Fibroblast of mammary gland (primary cell): ENCODE results near the gene ABCA1.

Experiments
- DNase-seq: peaks from one replicate; pipeline ENCODE4 v3.0.0-alpha.2; 2010; ENCODE audit warnings: low read depth
- H3K4me3 ChIP-seq: 2 replicates; pipeline ENCODE4 v1.5.1; 2011; ENCODE audit warnings: low read depth, mild to moderate bottlenecking, low read length, moderate library complexity; ENCODE audit not compliant: control insufficient read depth
- TF ChIP-seq, protein P1 (sequence below): conservative IDR thresholded peaks from 2 replicates; pipeline ENCODE4 v1.5.1; 2011; ENCODE audit warnings: low read depth, low read length, inconsistent platforms; ENCODE audit not compliant: control insufficient read depth, insufficient read depth

The ABCA1 gene

DNA sequence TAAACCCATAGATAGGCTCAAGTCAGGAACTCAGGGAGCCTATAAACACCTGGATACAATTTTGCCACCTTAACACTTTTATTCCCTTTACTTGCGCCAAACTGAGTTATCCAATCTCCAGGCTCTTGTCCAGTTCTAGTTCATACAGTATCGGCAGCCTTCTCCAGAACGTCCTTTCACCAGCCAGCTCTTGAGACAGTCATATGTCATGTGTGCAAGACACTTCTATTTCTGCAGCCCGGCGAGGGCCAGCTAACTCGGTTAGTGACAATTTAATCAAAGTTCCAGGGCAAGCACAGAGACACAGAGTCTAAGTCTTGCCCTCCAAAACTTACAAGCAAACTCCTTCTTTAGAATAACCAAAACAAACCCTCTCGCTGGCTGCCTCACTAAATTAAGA, 12.9 kb downstream of the ABCA1 start:
- TF ChIP-seq, protein P1, sequence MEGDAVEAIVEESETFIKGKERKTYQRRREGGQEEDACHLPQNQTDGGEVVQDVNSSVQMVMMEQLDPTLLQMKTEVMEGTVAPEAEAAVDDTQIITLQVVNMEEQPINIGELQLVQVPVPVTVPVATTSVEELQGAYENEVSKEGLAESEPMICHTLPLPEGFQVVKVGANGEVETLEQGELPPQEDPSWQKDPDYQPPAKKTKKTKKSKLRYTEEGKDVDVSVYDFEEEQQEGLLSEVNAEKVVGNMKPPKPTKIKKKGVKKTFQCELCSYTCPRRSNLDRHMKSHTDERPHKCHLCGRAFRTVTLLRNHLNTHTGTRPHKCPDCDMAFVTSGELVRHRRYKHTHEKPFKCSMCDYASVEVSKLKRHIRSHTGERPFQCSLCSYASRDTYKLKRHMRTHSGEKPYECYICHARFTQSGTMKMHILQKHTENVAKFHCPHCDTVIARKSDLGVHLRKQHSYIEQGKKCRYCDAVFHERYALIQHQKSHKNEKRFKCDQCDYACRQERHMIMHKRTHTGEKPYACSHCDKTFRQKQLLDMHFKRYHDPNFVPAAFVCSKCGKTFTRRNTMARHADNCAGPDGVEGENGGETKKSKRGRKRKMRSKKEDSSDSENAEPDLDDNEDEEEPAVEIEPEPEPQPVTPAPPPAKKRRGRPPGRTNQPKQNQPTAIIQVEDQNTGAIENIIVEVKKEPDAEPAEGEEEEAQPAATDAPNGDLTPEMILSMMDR = no peak
- H3K4me3 ChIP-seq = no peak overlapping the region
- DNase-seq = no peak

- no peak for DNase-seq
- TF ChIP-seq, protein P1 = no peak
- no peak overlapping the region for H3K4me3 ChIP-seq
Measured at GRCh38 chr9:104914466-104914865, 13.5 kb downstream of the ABCA1 start.

- TF ChIP-seq, protein P1 = no peak
Measured at GRCh38 chr9:104912606-104913005, 15.3 kb downstream of the ABCA1 start.

GRCh38 chr9:104911032-104911607, 16.8 kb downstream of the ABCA1 start:
- peak; percentile 76 for DNase-seq
- TF ChIP-seq, protein P1 = no peak

More at GRCh38 chr9:104912606-104913005, 15.3 kb downstream of the ABCA1 start:
- no peak overlapping the region for H3K4me3 ChIP-seq
- DNase-seq = no peak

GRCh38 chr9:104907278-104907951, 20.5 kb downstream of the ABCA1 start:
- peak; percentile 95 for DNase-seq
- no peak overlapping the region for H3K4me3 ChIP-seq
- TF ChIP-seq, protein P1 = no peak

More at GRCh38 chr9:104911032-104911607, 16.8 kb downstream of the ABCA1 start:
- H3K4me3 ChIP-seq = no peak overlapping the region

- DNase-seq = peak; percentile 98
- TF ChIP-seq, protein P1 = no peak
- no peak overlapping the region for H3K4me3 ChIP-seq
Measured at GRCh38 chr9:104906441-104907277, 21.3 kb downstream of the ABCA1 start.
